Esophagus mucosa (tissue), 1 donor: ENCODE data around the gene HOXB9. TPM values are rescaled to one million over a fixed set of nuclear protein-coding genes. Genes with fewer than 3 reads are reported as not detected.

Experiments
- ATAC-seq: fragments of 200-7000 bp; cut with Tn5 transposase; one replicate; pipeline ENCODE4 v1.9.1; 2020
- total RNA-seq: library from RNA; stranded (reverse); gene quantifications from one replicate; pipeline ENCODE4 v1.2.4, GENCODE V29; 2023
- donor health status: DM: yes; HTN: yes; CAD: no.

The HOXB9 gene
- total RNA-seq, 1 donor from 2014 or later, result not detected

DNA sequence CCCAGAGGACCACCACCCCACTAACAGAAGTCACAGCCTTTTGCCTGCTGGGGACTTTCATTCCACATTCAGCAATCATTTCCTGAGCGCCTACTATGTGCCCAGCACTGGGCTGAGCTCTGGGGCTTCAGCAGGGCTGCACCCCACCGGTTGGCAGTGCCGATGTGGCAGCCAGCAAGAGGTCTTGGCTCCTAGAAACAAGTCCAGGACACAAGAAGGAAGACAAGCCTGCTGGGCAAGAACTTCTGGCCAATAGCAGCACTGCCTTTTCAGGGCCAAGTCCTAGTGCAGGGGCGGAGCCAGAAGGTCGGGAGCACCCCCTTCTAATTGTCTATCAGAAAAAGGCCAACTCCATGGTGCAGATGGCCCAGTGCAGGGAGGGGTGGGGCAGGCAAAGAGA, 13.0 kb upstream of the HOXB9 start:
- ATAC-seq, result no peak

DNA sequence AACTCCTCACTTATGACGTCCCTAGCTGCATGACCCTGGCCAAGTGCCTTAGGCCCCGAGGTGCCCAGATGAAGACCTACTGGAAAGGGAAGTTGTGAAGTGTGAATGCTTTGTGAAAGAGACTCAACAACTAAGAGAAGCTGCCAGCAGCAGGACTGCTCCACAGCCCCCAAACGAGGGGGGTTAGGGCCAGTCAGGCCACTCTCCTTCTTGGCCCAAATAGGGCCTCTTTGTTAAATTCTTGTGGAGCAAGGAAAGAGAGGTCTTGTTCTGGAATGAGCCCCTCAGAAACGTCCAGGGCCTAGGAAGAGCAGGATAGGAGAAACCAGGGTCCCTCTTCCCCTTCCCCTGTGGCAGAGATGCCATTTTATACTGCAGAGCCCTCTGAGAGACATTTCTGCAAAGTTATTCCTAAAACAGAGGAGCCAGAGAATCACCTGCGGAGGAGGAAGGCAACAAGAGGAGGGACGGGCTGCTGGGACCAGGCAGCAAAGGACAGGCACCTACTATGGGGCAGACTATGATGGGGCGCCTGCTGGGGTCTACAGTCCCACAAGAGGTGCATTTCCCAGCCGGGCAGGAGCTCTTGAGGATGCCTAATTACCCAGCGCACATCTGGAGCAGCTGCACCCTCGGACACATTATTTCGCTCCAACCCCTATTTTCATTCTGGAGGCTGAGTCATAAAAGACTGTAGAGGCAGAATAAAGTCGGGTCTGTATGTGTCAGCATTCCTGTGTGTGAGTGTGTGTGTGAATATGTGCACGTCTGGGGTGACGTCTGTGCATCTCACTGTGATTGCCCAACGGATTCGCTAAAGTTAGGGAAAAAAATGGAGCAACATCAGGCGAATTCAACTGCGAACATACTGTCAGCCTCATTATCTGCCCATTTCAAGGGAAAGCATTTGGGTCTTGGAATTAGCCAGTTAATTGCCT, 11.4 kb upstream of the HOXB9 start:
- ATAC-seq, result peak; percentile 48

DNA sequence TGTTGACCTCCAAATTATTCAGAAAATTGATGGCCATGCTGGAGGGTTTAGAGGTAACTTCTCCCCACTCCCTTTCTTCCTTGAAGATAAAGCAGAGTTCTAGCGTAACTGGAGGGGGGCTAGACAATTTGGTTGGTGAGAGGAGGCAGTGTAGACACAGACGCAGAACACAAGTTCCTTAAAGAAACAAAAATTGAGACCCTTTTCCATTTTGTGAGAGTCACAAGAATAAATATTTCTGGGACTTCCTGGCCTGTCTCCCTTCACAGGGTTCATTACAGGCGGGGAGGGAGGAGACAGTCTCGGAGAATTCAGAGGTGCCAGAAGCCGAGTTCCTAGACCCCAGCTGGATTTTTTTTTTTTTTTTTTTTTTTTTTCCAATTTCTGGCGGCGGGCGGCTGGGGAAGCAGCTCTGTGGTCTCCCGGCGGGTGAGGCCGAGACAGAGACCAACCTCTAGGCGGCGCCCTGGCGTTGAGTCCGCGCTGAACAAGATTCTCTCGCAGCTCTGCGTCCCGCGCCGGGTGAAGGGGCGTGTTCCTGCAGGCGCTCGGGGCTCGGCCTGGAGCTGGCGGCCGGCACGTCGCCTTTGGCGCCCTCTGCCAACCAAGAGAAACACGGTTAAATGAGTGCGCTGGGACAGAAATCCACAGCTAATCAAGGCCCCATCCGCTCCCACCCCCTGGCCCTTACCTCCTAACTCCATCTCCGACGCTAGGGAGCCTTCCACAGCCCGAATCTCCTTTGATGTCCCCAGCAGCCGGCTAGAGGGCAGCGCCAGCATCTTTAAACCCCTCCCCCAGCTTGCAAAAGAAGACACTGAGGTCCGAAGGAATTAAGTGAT, 10.2 kb upstream of the HOXB9 start:
- ATAC-seq, result peak; percentile 61

DNA sequence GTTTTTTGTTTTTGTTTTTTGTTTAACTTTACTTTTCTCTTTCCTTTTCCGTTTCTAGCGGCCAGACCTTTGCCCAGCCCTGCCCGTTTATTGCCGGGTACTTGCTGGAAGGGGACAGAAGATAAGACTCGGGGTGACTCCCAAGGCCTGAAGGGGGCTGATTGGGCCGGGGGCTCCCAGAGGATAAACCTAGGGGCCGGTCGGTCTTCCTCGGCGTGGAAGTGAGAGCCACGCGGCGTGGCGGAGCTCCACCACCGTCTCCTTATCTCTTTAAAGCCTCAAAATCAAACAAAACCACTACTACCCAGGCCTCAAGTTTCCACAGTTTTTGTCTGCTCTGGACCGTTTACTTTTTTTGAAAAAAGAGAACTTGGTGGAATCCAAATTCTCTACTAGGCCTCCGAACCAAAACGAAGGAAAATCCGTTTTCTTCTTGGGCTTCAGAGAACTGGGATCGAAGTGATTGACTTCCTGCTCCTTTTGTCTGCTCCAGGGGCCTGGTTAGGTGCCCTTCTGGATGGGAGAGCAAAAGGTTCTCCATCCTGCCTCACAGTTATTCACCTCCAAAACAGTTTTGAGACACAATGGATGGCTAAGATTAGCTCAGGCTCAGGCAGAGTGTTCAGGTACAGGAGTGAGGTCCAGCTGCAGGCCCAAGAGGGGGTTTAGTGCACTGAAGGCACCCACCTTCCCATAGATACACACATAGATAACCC, 8.5 kb upstream of the HOXB9 start:
- no peak for ATAC-seq

DNA sequence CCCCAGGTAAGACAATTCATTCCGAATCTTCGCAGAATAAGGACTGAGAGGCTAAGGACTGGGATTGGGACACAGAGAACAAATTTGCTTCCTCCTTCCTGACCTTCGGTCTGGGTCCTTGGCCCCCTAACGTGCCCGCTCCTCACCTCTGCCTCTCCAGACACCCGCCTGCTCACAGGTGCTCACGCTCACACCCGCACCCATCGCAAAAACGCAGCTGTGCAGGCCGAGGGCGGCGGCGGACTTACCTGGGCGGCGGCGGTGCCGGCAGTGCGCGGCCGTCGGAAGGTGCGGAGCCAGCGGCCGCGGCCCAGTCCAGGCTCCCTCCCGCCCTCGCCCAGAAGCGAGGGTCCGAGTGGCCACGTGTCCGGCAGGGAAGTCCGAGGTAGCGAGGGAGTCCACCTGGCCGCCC, 7.1 kb upstream of the HOXB9 start:
- ATAC-seq, result no peak

DNA sequence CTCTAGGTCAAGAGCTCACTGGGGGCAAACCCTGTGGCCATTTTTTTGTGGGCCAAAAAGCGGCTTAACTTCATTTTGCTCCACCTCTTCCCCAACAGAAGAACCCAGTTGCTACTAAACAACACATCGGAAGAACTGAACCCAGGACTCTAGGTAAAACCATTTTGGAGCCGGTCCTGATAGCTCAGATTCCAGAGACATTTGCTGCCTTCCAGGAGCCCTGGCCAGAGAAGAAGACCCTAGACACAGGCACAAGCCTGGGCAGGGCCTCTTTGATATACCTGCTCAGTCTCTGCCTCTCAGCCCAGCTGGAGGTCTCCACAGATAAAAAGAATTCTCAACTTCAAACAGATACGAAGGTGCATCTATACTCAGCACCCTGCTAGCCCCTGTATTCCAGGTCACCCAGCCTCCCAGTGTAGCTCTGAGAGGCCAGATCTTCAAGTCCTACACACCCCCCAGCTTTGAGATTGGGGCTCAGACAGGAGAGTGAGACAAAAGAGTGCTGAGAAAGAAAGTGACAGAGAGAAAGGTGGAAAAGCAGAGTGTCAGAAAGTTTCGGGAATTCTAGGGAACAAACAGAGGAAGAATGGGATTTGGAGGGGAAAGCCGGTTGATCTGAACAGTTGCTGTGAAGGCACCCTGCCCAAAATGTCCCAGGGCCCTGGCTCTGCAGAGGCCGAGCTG, 6.6 kb upstream of the HOXB9 start:
- ATAC-seq, result no peak

DNA sequence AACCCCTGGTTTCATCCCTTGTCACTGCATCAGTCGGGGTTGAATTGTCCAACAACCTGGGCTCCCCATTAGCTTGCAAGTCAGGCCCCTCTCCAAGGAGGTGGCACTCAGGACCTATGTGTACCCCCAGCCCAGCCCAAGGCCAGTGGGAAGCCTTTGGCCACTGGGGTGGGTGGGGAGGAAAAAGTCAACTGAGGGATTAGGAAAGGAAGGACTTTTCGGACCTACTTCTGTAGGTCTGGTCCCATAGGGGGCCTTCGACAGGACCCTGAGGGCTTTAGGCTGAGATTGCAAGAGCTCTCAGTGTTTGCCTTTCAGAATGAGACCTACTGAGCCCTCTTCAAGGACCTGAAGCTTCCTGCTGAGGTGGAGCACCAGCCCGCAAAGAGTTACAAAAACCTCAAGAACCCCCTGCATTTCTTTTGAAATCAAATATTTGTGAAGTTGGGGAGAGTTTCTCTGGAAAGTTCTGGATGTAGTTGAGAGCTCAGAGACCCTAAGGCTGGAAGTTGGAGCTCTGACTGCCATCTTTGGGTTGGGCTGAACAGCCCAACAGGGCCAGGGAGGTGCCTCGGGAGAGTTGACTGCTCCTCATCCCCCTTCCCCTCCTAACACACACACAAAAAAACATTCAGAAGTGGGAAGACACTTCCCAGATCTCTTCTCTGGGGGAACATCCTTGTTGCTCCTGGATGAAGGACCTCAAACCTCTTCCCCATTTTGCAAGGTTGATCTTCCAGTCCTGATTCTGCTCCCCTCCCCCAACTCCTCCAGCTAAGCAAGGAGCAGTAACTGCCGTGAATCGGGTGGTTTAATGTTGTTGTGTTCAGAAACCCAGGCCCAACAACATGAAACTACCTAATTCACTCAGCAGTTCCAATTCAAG, 5.8 kb upstream of the HOXB9 start:
- no peak for ATAC-seq

DNA sequence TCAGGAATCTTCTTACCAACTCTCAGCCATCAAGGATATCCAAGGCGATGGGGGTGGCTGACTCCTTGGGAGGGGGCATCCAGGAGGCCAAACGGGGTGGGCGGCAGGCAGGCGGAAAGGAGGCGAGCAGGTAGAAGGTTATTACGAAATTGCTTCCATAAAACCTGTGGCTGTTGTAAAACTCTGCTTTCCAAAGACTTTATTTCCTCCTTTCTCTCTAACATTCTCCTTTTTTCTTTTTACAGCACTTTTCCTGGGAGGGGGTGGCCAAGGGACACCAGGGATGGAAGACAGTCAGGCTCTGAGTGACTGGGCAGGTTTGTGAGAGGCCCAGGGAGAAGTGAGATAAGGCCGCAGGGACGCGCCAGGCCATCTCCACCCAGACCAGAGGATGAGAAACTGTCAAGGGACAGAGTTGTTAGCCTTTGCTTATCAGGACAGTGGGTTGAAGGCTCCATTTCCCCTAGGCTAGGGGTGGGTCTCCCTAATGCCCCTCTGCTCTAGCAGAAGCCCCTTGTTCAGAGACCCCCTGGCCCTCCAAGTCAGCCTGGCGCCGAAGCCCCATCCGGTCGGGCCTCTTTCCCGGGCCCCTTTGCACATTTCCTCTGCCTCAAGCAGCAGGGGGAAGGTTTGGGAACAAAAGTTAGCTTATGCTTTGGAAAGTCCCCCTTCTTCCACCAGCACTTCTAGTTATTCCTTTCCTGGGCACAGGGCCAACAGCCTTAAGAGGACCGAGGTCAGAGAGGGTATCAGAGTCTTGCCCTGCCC, 5.0 kb upstream of the HOXB9 start:
- no peak for ATAC-seq

DNA sequence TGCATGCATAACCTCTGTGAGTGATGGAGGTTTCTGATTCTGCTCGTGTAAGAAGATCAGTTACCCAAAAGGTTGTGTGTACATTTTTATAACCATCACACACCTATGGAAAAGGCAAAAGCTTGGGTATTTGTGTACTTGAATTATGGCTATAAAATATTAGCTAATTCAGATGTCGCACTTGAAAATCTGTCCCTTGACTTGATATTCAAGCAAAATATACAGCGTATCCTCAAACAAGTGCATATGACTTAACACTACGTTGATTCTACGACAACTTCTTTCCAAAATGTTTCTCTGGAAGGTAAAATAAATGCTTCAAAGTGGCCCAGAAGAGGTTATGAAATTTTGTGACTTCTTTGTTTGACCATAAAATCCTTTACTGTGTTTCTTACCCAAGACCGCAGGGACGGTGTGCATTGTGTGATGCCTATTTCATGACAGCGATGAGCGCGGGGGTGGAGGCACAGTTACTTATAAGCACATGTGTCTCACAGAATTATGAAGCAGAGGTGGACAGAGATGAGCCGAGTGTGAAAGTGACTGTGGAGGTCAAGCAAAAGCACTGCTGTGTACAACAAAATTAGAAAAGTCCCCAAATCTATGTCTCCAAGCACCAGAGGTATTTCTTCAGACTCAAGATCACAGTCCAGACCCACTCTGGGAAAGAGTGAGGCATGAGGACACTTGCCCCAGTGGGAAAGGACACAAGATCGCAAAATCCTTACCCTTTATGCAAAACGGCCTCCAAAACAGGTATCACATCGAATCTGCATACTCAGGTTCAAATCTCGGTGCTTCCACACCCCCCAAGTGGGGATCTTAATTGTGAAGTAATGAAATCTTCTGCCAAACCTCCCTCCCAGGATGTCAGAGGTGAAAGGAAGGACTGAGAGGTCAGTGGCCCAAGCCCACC, 4.1 kb upstream of the HOXB9 start:
- no peak for ATAC-seq

DNA sequence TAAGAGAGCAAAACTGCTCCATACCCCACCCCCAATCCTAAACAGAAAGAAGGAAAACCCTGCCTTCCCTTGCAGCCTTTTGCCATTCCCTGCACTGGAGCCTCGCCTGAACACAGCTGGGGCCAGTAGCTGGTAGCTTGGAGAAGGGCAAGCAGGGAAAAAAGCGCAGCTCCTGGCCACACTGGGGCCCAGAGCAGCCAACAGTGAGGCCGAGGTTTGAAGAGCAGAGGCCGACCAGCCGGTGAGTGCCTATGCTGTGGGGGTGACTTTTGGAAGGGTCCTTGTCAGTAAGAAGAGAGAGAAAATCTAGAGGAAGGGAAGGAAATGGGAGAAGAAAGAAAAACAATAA, 3.2 kb upstream of the HOXB9 start:
- no peak for ATAC-seq

DNA sequence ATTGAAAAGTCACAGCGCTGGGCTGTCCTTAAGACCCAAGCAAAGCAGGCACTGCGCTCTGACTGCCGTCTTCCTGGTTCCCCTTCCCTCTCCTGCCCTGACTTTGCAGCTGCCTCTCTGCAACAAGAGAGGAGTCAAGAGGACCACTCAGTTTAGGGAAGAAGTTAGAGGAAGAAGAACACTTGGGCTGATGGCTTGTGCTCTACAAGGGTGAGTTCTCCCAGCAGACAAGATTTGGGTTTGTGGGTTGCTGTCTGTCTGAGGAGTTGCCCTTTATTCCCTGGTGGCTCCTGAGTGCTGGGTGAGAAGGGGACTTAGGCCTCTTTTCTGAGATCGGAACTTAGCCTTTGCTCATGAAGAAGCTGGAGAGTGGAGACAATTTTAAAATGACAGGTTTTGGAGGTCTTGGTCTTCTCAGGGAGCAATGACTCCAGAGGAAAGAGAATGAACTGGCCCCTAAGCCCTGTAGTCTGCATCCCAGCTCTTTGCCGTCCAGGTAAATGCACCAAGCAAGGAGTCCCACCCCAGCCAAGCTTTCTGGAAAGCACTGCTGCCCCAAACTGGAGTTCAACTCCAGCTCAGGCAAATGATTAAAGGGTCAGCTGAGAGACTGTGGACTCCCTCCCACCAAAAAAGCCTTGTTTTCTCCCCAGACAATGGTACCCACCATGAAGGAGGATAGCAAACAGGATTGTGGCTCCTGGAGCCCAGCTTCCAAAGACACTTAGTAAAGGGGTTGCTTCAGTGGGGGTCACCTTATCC, 2.7 kb upstream of the HOXB9 start:
- ATAC-seq, result no peak

DNA sequence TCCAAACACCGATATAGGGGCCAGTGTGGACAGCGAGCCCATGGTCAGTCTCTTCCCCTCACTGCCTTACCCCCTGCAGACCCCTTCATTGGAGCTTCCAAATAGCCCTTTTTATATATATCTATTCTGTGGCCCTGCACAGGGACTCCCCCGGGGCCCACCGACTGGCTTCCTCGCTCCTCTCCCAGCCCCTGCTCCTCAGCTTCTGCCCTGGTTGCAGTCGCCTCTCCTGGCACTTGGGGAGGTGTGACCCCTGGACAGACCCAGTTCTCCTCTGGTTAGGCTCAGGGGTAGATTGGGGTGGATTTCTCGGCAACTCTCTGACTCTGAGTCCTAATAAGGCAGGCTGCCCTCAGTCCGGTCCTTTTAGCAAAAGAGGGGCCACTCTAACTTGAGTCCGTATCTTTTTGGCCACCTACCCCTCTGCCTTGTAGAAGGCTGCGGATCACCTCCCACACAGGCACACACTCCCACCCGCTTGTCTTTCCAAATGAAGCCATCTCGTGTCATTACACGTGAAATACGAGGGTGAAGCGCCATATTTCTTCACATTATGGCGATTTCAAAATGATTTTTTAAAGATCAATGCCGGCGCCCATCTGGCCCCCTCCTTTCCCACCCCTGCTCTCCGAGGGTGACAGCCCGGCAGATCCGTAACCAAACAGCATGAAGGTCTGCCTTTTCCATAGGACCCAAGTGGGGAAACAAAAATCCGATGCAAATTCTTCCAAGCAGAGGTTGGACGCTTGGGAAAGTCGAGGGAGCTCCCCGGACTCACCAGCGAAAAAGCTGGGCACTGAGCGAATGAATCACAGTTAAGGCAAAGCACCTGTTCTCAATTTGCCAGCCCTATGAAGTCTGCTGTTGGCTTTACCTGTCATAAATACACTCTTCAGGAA, 1.7 kb upstream of the HOXB9 start:
- ATAC-seq, result no peak

DNA sequence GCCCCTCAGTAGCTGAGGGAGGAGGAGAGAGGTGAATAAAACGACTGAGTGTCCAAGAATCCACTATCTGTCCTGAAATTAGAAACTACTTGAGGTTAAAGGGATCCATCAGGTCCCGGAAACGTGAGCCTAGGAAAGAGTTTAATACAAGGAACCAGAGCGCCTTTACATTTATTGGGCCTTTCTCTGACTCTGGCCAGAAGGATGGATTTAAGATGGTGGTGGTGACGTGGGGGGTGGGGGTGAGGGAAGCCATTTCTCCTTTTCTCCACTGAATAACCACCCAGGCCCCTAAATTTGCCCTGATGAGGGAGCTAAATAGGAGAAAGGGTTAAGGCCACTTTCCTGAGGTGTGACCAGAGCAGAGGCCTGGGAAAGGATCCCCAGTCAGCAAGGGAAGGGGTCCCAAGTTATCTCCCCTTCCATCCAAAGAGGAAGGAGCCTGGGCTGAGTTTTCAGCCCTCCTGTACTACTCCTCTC, 1.0 kb upstream of the HOXB9 start:
- no peak for ATAC-seq

DNA sequence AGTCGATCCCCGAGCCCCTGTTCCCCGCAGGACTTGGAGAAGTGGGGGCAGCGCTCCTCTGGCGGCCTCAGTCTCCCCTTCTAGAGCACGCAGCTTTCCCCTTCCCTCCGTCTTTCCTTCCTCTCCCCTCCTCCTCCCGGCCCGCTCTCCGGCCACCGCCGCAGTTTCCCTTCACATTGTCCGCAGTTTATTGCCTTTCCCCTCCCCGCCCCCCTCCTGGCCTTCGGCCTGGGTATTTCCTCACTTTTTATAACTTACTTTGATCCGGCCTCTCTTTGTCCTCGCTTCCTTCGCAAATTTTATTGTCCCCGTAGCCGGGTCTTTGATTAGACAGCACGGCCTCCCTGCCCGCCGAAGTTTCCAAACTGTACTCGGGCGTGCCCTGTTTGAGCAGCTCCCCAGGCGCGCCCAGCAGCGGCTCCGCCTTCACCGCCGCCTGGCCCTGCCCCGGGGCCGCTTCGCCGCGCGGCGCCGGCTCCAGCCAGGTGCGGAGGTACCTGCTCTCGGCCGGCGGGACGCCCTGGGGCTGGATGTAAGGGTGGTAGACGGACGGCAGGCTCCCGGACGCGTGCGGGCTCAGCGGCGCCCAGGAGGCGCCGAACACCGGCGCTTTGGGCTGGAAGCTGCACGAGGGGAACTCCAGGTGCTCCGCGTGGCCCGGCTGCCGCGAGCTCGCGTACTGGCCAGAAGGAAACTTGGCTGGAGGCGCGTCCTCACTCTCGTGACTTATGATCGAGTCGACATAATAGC, 488 bp downstream of the HOXB9 start:
- peak; percentile 68 for ATAC-seq

DNA sequence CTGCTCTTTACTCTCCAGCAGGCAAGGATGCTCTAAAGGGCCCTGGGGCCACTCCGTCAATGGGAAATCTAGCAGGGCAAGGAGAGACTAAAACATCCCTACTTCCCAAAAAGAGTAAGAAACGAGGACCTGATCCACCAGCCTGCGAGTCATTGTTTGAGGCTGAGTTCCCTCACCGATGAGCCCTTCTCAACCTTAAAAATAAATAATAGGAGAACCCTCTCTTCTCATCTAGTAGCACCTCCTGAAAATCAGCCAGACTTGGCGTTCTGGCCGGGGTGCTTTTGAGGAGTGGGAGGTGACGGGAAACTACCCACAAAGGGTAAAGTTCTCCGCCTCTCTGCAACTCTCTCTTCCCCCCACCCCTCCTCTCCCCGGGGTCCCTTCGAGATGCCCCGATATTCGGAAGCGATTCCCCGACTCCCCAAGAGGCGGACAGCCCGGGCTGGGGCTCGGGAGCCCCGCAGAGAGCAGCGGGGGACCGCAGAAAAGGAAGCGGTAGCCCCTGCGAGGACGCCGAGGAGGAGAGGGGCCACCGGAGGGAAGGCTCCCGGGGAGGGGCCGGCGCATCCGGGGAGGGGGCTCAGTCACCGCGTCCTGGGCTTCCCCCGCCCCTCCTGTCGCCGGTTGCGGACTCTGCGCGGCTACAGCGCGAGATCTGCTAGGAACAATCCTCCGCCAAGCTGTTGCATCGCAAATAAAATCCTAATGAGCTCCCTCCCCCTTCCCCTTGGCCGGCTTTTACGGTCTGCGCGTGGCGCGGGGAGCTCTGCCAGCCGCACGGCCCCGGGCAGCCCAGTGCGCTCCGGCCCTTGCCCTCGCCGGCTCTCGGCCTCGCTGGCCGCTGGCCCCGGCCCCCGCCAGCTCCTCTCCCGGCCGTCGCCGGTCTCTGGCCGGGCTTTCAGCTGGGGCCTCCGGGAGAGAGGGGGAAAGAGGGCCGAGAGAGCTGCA, 1.3 kb downstream of the HOXB9 start:
- peak; percentile 19 for ATAC-seq
